HG03196 (cell line): ENCODE data around the gene KRTAP4-12.
"Not testable (repeated sequence)": the region's sequence is repeated elsewhere in the genome, so short reads cannot be mapped to it uniquely, and the experiment has no call there.

ENCODE experiments used
- ATAC-seq: cut with Tn5 transposase; IDR thresholded peaks from one replicate; pipeline ENCODE4 v1.9.1; 2021; ENCODE audit not compliant: unreplicated experiment

Gene KRTAP4-12

GRCh38 chr17:41098042-41098441 is 25.9 kb downstream of the KRTAP4-12 start, which contains the start of gene KRTAP4-8:
Gene KRTAP4-8, minus strand, starts transcription at chr17:41098142. Its CDS starts 58 bp downstream, at chr17:41098084.
- no peak for ATAC-seq

GRCh38 chr17:41096055-41096454 is 27.9 kb downstream of the KRTAP4-12 start:
- ATAC-seq = no peak

- not testable (repeated sequence) for ATAC-seq
Observed at GRCh38 chr17:41088760-41089352, 35.1 kb downstream of the KRTAP4-12 start.

- ATAC-seq = not testable (repeated sequence)
Observed at GRCh38 chr17:41084100-41084856, 39.7 kb downstream of the KRTAP4-12 start, which contains the start of gene KRTAP4-7. Gene KRTAP4-7, plus strand, starts transcription at chr17:41084150. Its CDS starts 57 bp downstream, at chr17:41084207.

- ATAC-seq = not testable (repeated sequence)
Observed at GRCh38 chr17:41083427-41083826, 40.6 kb downstream of the KRTAP4-12 start.

GRCh38 chr17:41082626-41083025 is 41.4 kb downstream of the KRTAP4-12 start:
- no peak for ATAC-seq

- no peak for ATAC-seq
Observed at GRCh38 chr17:41076788-41077187, 47.2 kb downstream of the KRTAP4-12 start.

- ATAC-seq = no peak
Observed at GRCh38 chr17:41073676-41074075, 50.3 kb downstream of the KRTAP4-12 start.
